GM19452 (cell line): ENCODE results near the gene ENDOU.

Source experiments
- ATAC-seq: cut with Tn5 transposase; IDR thresholded peaks from one replicate; pipeline ENCODE4 v1.9.1; 2021; ENCODE audit not compliant: unreplicated experiment

ENDOU gene, protein sequence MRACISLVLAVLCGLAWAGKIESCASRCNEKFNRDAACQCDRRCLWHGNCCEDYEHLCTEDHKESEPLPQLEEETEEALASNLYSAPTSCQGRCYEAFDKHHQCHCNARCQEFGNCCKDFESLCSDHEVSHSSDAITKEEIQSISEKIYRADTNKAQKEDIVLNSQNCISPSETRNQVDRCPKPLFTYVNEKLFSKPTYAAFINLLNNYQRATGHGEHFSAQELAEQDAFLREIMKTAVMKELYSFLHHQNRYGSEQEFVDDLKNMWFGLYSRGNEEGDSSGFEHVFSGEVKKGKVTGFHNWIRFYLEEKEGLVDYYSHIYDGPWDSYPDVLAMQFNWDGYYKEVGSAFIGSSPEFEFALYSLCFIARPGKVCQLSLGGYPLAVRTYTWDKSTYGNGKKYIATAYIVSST

DNA sequence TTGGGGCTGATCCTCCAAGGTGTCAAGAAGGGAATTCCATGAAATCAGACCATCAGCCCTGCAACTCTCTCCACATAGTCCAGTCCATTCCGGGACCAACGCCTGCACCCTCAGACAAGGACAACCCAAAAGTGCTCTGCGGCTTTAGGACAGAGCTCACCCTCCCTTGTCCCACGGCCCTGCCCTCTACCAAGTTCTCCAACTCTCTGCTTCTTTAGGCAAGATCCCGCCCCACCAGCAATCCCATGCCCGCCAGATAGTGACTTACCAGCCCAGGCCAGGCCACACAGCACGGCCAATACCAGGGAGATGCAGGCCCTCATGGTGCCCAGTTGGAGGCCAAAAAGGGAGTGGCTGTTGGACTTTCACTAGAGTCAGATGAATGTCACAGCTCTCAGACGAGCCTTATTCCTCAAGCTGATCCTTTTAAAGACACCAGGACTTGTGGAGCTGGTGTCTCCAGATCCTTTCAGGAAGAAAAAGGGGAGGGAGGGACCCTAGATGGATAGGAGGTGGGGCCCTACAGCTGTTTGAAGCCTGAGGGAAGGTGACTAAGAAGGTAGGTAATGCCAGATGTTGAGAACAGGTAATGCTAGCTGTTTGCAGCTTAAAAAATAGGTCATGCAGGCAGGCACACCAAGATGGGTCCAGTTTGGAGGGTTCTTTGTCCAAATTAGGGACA lies at the start of gene ENDOU:
TSS of gene ENDOU (minus strand) at position 400 of the 682 bp plus-strand sequence. CDS start at position 323, 77 bp downstream.
- no peak for ATAC-seq

DNA sequence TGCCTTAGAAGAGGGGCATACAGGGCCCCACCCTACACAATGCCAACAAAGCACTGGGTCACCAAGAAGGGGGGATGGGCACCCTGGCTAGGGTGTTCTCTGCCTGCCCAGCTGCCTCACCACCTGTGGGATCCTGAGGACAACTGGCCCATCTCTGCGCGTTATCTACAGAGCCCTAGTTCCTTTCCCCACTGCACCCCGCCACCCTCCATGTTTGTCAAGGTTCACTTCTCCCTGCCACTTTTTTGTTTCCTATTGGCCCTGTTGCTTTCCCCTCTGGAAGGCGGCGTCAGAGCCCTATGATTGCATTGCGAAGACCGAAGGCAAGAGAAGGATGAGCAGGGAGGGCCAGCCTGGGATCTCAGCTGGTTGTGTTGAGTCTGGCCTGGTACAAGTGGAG lies 49.4 kb upstream of the ENDOU start:
- no peak for ATAC-seq

DNA sequence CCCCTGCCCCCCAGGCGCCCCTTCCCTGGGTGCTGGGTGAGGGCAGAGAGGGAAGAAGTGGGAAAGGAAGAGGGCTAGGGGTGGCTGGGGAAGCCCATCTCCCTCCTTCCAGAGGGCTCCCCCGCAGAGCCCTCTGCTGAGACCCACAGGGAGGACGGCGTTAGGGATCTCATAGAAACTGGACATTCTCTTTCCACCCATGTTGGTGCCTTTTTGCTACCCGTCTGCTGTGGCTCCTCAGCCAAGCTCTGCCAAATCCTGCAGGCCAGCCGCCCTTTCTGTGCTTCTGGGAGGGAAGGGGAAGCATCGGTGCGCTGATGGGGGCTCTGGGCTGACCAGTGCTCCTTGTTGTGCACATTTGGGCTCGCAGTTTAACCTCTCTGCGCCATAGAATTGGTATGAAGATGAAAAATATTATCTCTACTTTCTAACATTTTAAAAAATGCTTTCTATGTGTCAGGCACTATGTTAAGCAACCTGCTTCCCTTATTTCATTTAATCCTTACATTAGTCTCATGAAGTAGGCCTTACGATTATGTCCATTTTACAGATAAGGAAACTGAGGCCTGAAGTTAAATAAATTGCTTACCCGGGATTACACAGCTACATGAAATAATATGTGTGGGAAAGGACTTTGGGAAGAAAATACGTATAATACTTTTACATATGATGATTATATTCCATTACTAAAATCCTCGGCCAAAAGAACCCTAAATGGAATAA lies 48.7 kb upstream of the ENDOU start:
- ATAC-seq, result no peak

DNA sequence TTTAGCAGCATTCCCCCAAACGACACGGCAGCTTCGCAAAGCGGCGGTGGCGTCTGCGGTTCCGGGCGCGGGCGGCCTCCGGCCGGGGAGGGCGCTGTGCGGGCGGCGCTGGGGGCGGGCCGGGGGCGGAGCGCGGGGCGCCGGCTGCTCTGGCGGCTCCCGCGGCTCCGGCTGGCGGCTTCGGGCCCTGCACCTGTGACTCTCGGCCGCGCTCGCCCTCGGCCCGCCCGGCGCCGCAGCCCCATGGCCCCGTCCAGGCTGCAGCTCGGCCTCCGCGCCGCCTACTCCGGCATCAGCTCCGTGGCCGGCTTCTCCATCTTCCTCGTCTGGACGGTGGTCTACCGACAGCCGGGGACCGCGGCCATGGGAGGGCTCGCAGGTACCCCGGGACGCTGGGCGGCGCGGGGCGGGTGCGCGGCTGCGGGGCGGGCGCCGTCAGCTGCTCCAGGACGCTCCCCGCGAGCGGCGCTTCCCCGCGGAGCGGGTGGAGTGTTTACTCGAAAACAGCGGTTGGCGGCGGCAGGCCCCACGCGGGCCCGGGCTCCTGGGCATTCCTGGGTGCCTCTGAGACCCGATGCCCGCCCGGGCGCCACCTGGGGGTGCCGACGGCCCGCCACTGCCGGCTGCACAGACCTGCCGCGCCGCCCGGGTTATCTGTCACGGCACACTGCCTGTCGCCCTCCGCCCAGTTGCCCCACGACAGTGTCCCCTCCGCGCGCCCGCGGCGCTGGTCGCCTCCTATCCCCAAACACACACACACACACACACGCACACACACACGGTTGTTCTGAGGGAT lies 48.0 kb upstream of the ENDOU start, which contains the start of gene SLC48A1:
TSS of gene SLC48A1 (plus strand) at position 177 of the 796 bp plus-strand sequence. CDS start at position 244, 67 bp downstream.
- ATAC-seq, result peak; percentile 87

DNA sequence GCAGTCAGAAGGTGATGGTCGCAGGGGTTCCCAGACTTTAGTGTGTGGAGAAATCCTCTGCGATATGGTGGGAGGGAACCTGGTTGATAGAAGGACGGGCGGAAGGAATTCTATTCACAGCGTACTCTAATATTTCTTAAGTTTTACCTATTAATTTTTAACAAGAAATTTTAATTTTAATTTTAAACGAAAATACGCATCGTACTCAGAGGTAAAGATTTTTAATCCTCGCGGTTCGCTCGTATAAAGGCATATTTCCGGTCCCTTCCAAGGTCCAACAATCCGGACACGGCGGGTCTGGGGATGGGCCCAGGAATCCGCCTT lies 47.4 kb upstream of the ENDOU start:
- no peak for ATAC-seq

DNA sequence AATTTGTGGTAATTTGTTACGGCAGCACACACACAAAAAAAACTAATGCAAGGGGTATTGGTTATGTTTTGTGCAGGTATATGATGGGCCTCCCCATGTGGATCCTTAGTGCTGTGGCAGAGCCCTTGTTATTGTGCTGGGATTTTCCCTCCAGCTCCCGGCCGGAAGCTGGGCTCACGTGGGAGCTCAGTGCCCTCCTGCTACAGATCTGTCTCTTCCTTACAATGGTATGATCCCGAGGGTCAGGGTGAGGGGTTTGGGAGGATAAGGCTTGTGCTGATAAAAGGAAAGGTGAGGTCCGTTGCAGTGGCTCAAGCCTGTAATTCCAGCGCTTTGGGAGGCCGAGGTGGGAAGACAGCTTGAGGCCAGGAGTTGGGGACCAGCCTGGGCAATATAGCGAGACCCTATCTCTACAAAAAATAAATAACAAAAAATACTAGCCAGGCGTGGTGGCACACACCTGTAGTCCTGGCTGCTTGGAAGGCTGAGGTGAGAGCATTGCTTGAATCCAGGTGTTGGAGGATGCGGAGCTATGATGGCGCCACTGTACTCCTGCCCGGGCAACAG lies 46.9 kb upstream of the ENDOU start:
- ATAC-seq, result no peak

DNA sequence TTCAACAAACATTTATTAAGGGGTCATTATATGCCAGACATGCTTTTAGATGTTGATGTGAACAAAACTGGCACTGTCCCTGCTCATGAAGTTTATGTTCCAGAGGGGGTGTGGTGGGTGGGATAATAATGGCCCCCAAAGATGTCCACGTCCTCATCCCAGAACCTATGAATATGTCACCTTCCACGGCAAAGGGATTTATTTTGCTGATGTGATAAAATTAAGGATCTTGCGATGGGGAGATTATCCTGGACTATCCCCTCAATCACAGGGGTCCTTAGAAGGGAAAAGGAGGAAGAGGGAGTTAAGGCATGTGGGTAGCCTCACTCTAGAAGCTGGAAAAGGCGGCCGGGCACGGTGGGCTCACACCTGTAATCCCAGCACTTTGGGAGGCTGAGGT lies 46.0 kb upstream of the ENDOU start:
- ATAC-seq, result no peak

DNA sequence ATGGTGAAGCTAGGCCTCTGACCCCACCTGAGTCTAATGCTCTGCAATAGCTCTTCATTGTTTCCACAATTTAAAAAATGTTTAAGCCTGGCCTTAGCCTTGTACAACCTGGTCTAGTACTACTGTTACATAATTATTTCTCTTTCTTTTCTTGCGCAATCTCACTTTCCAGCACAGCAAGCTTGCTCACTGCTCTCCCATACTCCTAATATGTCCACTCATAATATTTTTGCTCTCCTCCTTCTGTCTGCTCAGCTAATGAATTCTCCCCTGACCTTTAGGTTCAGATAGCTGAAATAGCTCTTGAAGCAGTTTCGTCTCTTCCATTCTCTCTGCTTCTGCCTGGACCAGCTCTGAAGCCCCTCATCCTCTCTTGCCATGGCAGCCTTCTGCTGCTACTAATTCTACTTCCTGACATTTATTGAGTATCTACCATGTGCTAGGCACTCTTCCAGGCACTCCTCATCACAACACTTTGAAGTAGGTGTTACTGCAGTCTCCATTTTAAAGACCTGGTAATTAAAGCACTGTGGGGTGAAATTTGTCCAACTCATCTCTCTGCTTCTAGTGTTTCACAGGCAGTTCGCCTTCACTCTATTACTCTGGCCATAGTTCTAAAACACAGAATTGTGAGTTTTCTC lies 44.9 kb upstream of the ENDOU start:
- ATAC-seq, result no peak

DNA sequence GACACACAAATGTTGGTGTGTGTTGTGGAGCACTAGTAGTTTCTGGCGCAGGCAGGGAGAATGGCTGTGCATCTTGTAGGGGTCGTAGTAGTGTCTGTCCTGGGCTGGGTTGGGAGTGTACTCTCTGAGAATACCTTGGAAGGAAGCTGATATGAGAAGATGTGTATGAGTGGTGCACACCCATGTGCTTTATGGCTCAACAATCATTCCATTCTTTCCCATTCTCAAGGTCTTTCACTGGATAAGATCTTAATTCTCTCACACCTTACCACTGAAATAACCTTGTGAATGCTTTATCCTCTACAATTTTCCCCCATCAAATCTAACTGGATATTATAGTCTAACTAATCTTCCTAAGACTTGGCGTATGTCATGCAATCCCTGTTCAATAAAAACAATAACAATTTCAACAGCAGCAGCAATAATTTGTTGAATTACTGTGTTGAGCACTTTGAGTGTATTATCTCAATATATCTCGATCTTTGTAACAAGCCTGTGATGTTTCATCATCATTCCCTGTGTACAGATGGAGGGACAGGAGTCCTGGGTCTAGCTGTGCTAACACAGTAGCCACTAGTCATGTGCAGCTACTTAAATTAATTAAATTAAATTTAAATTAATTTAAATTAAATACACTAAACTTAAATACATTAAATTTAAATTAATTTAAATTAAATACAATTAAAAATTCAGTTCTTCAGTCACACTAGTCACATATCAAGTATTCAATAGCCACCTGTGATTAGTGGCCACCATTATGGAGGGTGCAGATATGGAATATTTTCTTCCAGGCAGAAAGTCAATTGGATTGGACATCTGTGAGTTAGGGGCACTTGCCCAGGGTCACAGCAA lies 44.2 kb upstream of the ENDOU start:
- no peak for ATAC-seq

DNA sequence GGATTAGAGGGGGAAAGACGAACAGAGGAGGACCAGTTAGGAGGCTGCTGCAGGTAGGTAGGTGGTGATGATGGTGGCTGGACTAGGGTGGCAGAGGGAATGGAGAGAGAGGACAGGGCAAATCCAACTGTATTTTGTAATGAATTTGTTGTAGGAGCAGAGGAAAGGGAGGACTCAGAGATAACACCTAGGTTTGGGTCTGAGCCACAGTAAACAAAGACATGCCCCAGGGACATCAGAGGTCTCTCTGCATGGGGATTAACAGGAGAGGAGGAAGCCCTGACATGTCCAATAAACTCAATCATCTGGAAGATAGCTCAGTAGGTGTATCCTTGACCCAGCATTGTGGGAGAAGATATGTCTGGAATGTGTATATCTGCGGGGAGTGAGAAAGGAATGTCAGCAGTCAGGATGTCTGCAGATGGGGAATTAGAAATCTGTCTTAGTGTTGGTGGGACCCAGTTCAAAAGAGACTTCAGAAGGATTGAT lies 43.1 kb upstream of the ENDOU start:
- ATAC-seq, result no peak

DNA sequence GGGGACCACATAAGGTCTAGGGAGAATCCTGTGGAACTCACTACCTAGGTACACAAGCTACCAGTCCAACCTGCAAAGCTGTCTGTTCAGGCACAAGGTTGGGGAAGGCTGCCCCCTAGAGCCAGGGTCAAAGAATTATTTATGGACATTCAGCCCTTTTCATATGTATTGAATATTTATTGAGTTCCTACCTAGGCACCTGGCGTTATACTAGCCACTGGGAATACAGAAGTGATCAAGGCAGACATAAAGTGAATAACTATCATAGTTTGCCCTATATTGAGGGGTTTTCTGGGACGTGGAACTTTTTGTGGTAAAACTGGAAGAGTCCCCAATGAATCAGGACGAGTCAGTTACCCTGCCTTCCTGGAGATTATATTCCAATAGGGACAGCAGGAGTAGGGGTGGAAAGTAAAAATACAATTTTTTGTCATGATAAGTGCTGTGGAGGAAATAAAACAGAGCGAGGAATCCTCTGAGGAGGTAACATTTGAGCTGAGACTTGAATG lies 42.0 kb upstream of the ENDOU start:
- no peak for ATAC-seq

DNA sequence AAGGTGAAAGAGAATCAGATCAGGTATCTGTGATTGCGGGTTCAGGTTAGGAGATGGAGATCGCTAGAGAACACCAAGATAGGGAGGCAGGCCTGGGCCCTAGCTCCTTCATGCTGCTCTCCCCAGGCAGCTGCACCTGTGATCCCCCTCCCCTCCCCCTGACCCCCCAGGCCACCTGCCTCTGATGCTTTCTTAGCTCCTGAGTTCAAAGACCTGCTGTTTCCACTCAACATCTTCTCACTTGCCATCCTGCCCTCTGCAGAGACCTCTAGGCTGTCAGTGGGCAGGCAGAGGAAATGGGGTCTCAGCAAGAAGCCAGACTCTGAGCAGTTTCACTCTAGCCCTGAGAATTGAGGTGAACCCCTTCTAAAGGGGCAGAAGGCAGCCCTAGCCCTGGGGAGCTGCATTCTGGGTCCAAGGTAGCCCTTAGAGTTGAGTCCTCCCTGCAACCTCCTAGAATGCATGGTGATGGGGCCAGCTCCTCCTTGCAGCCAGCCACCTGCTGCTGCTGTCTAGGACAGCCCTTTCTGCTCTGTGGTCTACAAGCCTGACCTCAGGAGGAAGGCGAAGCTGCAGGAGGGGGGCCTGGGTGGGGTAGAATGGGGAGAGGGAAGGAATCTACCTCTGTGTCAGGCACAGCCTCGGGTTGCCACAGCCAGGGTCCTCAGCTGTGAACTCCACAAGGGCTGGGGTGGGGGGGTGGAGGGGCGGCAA lies 41.4 kb upstream of the ENDOU start:
- no peak for ATAC-seq

DNA sequence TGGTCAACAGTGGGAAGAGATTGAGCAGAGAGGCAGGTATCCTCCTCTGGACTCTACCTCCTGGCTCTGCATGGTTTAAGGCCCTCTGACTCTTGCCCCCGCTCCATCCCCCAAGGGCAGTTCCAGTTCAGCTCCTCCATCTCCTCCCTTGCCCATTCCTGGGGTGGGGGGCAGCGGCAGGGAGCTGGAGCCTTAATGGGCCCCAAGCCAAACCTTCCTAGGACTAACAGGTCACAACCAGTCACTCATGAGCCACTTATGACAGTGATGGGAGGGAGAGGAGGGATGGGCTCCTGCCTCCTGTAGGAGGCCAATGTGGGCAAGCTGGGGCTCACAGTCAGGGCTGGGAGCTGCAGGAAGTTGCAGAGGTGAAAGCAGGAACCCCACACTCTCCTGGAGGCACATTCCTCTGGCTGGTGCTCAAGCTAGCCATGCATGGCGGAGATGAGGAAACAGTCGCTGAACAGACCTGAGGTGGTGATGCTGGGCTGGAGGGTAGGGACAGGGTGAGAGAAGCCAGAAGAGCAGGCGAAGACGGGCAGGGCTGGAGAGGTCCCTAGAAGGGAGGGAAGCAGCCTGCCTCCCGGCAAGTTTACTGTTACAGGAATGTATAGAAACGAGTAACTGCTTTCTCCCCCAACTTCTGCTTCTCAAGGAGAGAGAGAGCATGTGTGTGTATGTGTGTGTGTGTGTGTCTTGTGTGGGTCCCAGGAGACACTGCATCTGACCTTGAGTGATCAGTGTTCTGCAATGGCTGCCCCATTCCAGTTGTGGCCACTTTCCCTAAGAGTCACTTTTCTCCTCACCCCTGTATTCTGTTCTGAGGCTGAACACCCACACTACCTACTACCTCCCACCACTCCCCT lies 38.4 kb upstream of the ENDOU start:
- ATAC-seq, result no peak

DNA sequence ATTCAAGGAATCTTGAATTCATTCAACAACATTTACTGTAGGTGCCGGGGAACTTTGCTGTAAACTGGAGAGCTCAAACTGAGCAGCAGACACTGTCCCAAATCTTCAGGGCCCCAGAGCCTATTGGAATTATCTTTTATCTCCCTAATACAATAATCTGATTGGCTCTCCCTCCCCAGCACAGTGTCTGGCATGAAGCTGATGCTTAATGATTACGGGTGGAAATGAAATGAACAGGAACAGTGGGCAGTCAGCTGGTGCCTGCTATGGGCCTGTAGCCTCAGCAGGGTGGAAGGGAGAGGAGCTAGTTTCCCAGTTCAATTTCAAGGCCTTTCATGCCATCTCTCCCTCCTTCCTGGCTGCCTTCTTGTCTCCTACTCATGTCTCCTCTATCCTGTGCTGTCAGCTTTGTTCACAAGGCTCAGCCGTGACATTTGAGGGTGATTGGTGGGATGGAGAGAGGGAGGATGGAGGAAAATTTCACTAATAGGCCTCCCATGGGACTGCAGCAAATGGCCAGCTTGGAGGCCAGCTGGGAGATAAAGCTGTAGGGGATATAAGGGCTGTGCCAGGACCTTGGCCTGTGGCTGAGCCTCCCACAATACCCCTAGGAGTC lies 37.7 kb upstream of the ENDOU start:
- no peak for ATAC-seq

DNA sequence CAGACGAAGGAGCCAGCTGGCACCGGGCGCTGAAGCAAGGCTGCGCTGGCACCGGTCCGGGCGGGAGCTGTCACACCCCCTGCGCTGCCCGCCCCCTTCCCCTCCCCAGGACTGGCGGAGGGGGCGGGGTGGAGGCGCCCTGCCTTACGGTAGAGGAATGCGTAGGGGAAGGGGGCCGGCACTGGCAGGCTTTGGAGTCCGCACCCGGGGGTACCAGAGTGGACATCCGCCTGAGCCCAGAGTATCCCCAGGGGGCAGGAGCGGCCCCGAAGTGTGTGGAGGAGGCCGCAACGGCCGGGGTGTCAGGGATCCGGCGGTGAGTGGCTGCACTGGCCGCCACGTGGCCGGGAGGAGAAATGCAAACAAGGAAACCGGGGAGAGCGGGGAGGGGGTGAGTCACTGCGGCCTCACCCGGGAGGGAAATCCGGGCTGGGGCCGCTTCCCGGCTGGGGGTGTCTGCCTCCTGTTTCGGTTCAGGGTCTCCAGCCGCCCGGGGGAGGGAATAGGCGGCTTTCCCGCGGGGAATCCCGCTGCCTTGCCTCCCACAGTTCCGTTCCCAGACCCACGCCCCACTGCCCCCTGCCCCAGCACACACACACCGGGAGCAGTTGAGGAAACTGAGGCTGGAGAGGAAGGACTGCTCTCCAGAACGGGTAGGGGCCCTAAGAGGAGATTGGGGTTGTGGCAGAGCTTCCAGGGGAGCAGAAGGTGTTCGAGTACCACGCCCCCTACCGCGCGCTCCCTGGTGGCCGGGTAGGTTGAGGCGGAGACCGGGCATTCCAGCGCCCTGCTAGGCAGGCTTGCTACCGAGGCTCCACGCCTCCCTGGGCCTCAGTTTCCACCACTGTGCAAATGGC lies 33.8 kb upstream of the ENDOU start, which contains the start of gene RAPGEF3:
TSS of gene RAPGEF3 (minus strand) at position 47 of the 857 bp plus-strand sequence. CDS start 324 bp downstream, outside the sequence.
- peak; percentile 47 for ATAC-seq

DNA sequence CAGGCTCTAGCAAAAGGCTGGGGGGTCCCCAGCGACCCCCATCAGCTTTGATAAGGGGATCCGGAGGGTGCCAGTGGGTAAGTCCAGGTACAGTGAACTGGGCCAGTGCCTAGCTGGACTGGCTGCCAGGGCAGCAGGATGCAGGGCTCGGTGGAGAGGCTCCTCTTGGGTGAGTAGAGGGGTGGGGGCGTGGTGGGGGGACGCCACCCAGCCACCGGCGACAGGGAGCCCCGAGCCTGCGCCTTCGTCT lies 33.2 kb upstream of the ENDOU start:
- ATAC-seq, result no peak
